Measurements from ENCODE around the gene PCGF6.

PCGF6 gene

DNA sequence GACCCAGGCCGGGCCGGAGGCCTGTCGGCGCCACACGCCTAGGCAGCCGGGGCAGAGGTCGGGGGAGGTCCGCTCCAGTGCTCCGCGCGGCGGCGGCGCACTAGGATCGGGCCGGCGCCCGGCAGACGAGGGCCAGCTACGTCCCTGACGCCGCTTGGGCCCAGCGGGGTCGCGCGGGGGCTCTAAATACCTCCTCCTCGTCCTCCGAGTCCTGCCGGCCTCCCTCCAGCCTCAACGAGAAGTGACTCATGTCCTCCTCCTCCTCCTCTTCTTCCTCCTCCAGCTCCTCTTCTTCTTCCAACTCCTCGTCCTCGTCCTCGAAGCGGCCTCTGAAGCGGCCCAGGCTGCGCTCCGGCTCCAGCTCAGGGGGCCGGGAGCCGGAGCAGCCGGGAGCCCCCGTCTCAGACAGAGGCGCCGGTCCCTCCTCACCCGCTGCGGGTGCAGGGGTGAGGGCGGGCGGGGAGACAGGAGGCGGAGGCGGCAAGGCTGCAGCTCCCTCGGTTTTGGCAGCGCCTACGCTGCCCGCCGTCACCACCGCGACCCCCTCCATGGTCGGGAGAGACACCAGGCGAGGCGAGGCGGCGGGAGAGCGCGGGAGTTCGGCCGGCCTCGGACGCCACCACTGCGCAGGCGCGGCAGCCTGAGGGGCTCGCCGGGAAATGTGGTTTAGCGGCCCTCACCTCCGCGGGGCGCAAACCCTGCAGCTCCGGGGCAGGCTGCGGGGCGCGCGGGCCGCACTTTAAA lies at the start of gene PCGF6:
Gene PCGF6 (minus strand): TSS at position 624 of the 744 bp plus-strand sequence. CDS start 74 bp downstream, at position 550.
- DNase-seq (ENCODE audit: low spot score) = peak; percentile 97

DNA sequence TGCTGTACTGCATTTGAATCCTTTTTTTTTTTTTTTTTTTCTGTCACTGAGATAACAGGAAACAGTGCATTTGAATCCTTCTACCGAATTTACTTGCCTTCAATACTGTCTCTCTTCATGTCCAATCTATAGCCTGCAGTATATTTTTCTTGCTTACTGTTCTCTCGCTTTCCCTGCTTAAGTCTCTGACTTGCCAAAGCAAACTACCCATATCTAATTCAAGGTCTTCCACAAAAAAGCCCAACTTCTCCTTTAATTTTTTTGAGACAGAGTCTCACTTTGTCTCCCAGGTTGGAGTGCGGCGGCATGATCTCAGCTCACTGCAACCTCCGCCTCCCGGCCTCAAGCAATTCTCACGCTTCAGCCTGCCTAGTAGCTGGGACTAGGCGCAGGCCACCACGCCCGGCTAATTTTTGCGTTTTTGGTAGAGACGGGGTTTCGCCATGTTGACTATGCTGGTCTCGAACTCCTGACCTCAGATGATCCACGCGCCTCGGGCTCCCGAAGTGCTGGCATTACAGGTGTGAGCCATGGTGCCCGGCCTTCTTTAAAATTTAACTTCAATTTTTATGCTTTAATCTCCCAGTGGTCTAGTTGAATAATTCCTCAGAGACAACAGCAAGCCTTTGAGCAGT lies 46.4 kb upstream of the PCGF6 start:
- DNase-seq (ENCODE audit: low spot score) = no peak
- no peak for TF ChIP-seq CTCF (IDR thresholded peaks at IDR 0.05; ENCODE audit: extremely low read depth, missing control alignments)

More for the DNA sequence above, at the start of gene PCGF6:
- no peak for TF ChIP-seq CTCF (IDR thresholded peaks at IDR 0.05; ENCODE audit: extremely low read depth, missing control alignments)

- no peak for TF ChIP-seq CTCF (IDR thresholded peaks at IDR 0.05; ENCODE audit: extremely low read depth, missing control alignments)
- DNase-seq (ENCODE audit: low spot score) = no peak
Measured at GRCh38 chr10:103396789-103397087, 45.8 kb upstream of the PCGF6 start.

- no peak for TF ChIP-seq CTCF (IDR thresholded peaks at IDR 0.05; ENCODE audit: extremely low read depth, missing control alignments)
- peak; percentile 92 for DNase-seq (ENCODE audit: low spot score)
Measured at GRCh38 chr10:103396067-103396788, 45.3 kb upstream of the PCGF6 start, which contains the start of the genes ATP5MK and PDCD11. TSS of gene ATP5MK (minus strand) at chr10:103396475. CDS start at chr10:103392457, 4,018 bp downstream. TSS of gene PDCD11 (plus strand) at chr10:103396626. CDS start at chr10:103398427, 1,801 bp downstream.

DNA sequence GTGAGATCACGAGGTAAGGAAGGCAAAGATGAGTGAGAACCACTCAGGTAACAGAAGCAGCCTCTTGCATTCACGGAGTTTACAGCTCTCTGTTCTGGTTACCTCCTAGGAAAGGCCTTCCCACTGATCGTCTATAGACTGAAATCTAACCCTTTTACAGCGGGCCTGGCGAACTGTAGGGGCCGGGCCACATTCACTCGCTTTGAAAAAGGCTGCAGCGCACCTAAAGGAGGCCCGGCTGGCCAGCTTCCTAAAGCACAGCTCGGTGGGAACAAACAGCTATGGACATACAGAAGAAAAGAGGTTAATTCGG lies 44.8 kb upstream of the PCGF6 start:
- DNase-seq (ENCODE audit: low spot score) = no peak

GRCh38 chr10:103394180-103394579 lies 43.2 kb upstream of the PCGF6 start:
- no peak for TF ChIP-seq CTCF (IDR thresholded peaks at IDR 0.05; ENCODE audit: extremely low read depth, missing control alignments)
- no peak for DNase-seq (ENCODE audit: low spot score)

More for the DNA sequence above, 44.8 kb upstream of the PCGF6 start:
- no peak for TF ChIP-seq CTCF (IDR thresholded peaks at IDR 0.05; ENCODE audit: extremely low read depth, missing control alignments)

- TF ChIP-seq CTCF (IDR thresholded peaks at IDR 0.05; ENCODE audit: extremely low read depth, missing control alignments) = no peak
- no peak for DNase-seq (ENCODE audit: low spot score)
Measured at GRCh38 chr10:103382769-103383168, 31.8 kb upstream of the PCGF6 start.
